HEK293 (cell line): ENCODE measurements around the gene DUSP10.

Source experiments
- BCL11B ChIP-seq: fragments of 450-650 bp; formaldehyde crosslinking; IDR thresholded peaks from 2 replicates; pipeline ENCODE4 v1.5.1; 2016; ENCODE audit warnings: low read depth, missing biosample characterization, missing genetic modification characterization
- GLI2 ChIP-seq: fragments of 450-650 bp; formaldehyde crosslinking; IDR thresholded peaks from 2 replicates; pipeline ENCODE4; 2017; ENCODE audit warnings: missing biosample characterization, missing genetic modification characterization, low read depth, borderline replicate concordance
- GLIS2 ChIP-seq: fragments of 450-650 bp; formaldehyde crosslinking; IDR thresholded peaks from 2 replicates; pipeline ENCODE4 v1.5.1; 2016; ENCODE audit warnings: missing biosample characterization, missing genetic modification characterization
- KLF1 ChIP-seq: fragments of 450-650 bp; formaldehyde crosslinking; IDR thresholded peaks from 2 replicates; pipeline ENCODE4 v1.5.1; 2016; ENCODE audit warnings: missing biosample characterization, missing genetic modification characterization
- KLF10 ChIP-seq: fragments of 450-650 bp; IDR thresholded peaks from 2 replicates; pipeline ENCODE4 v1.5.1; 2018; ENCODE audit warnings: missing biosample characterization, mild to moderate bottlenecking, missing genetic modification characterization
- KLF16 ChIP-seq: fragments of 450-650 bp; formaldehyde crosslinking; IDR thresholded peaks from 2 replicates; pipeline ENCODE4 v1.5.1; 2017; ENCODE audit warnings: missing biosample characterization, missing genetic modification characterization
- SCRT1 ChIP-seq: fragments of 450-650 bp; formaldehyde crosslinking; IDR thresholded peaks from 2 replicates; pipeline ENCODE4 v1.5.1; 2016; ENCODE audit warnings: missing biosample characterization, missing genetic modification characterization, borderline replicate concordance
- SP2 ChIP-seq: fragments of 450-650 bp; formaldehyde crosslinking; IDR thresholded peaks from 2 replicates; pipeline ENCODE4 v1.5.1; 2016; ENCODE audit warnings: missing biosample characterization, missing genetic modification characterization
- ZBTB1 ChIP-seq: fragments of 450-650 bp; formaldehyde crosslinking; IDR thresholded peaks from 2 replicates; pipeline ENCODE4 v1.5.1; 2016; ENCODE audit warnings: missing biosample characterization, missing genetic modification characterization
- ZNF10 ChIP-seq: fragments of 450-650 bp; formaldehyde crosslinking; IDR thresholded peaks from 2 replicates; pipeline ENCODE4 v1.5.1; 2017; ENCODE audit warnings: missing biosample characterization, missing genetic modification characterization
- ZNF121 ChIP-seq: fragments of 450-650 bp; formaldehyde crosslinking; IDR thresholded peaks from 2 replicates; pipeline ENCODE4 v1.5.1; 2016; ENCODE audit warnings: missing biosample characterization, missing genetic modification characterization
- ZNF138 ChIP-seq: fragments of 450-650 bp; formaldehyde crosslinking; IDR thresholded peaks from 2 replicates; pipeline ENCODE4 v1.5.1; 2016; ENCODE audit warnings: missing biosample characterization, missing genetic modification characterization, borderline replicate concordance
- ZNF16 ChIP-seq: fragments of 450-650 bp; formaldehyde crosslinking; IDR thresholded peaks from 2 replicates; pipeline ENCODE4 v1.5.1; 2016; ENCODE audit warnings: low read depth, missing biosample characterization, missing genetic modification characterization
- ZNF48 ChIP-seq: fragments of 450-650 bp; formaldehyde crosslinking; IDR thresholded peaks from 2 replicates; pipeline ENCODE4 v1.5.1; 2016; ENCODE audit warnings: missing biosample characterization, missing genetic modification characterization
- ZNF530 ChIP-seq: fragments of 450-650 bp; formaldehyde crosslinking; IDR thresholded peaks from 2 replicates; pipeline ENCODE4 v1.5.1; 2016; ENCODE audit warnings: low read depth, missing biosample characterization, missing genetic modification characterization
- ZNF585B ChIP-seq: fragments of 450-650 bp; formaldehyde crosslinking; IDR thresholded peaks from 2 replicates; pipeline ENCODE4 v1.5.1; 2016; ENCODE audit warnings: missing biosample characterization, missing genetic modification characterization
- ZNF701 ChIP-seq: fragments of 450-650 bp; formaldehyde crosslinking; IDR thresholded peaks from 2 replicates; pipeline ENCODE4 v1.5.1; 2016; ENCODE audit warnings: missing biosample characterization, missing genetic modification characterization
- ZNF76 ChIP-seq: fragments of 450-650 bp; formaldehyde crosslinking; IDR thresholded peaks from 2 replicates; pipeline ENCODE4; 2016; ENCODE audit warnings: low read depth, missing biosample characterization, missing genetic modification characterization, borderline replicate concordance
- ZNF768 ChIP-seq: fragments of 450-650 bp; formaldehyde crosslinking; IDR thresholded peaks from 2 replicates; pipeline ENCODE4 v1.5.1; 2018; ENCODE audit warnings: missing biosample characterization, mild to moderate bottlenecking, missing genetic modification characterization
- TF ChIP-seq, protein P1 (sequence below): fragments of 450-650 bp; formaldehyde crosslinking; IDR thresholded peaks from 2 replicates; pipeline ENCODE4 v1.5.1; 2016; ENCODE audit warnings: missing biosample characterization, missing genetic modification characterization
- TF ChIP-seq, protein P2 (sequence below): fragments of 450-650 bp; formaldehyde crosslinking; IDR thresholded peaks from 2 replicates; pipeline ENCODE4 v1.5.1; 2017; ENCODE audit warnings: missing biosample characterization, missing genetic modification characterization
- TF ChIP-seq, protein P3 (sequence below): fragments of 450-650 bp; formaldehyde crosslinking; IDR thresholded peaks from 2 replicates; pipeline ENCODE4 v1.5.1; 2016; ENCODE audit warnings: missing biosample characterization, missing genetic modification characterization
- TF ChIP-seq, protein P4 (sequence below): fragments of 450-650 bp; formaldehyde crosslinking; IDR thresholded peaks from 2 replicates; pipeline ENCODE4 v1.5.1; 2016; ENCODE audit warnings: missing biosample characterization, missing genetic modification characterization
- TF ChIP-seq, protein P5 (sequence below): fragments of 450-650 bp; IDR thresholded peaks from 2 replicates; pipeline ENCODE4 v1.5.1; 2018; ENCODE audit warnings: missing biosample characterization, missing genetic modification characterization
- TF ChIP-seq, protein P6 (sequence below): fragments of 450-650 bp; formaldehyde crosslinking; IDR thresholded peaks from 2 replicates; pipeline ENCODE4 v1.5.1; 2017; ENCODE audit warnings: missing biosample characterization, missing genetic modification characterization

DUSP10 gene

DNA sequence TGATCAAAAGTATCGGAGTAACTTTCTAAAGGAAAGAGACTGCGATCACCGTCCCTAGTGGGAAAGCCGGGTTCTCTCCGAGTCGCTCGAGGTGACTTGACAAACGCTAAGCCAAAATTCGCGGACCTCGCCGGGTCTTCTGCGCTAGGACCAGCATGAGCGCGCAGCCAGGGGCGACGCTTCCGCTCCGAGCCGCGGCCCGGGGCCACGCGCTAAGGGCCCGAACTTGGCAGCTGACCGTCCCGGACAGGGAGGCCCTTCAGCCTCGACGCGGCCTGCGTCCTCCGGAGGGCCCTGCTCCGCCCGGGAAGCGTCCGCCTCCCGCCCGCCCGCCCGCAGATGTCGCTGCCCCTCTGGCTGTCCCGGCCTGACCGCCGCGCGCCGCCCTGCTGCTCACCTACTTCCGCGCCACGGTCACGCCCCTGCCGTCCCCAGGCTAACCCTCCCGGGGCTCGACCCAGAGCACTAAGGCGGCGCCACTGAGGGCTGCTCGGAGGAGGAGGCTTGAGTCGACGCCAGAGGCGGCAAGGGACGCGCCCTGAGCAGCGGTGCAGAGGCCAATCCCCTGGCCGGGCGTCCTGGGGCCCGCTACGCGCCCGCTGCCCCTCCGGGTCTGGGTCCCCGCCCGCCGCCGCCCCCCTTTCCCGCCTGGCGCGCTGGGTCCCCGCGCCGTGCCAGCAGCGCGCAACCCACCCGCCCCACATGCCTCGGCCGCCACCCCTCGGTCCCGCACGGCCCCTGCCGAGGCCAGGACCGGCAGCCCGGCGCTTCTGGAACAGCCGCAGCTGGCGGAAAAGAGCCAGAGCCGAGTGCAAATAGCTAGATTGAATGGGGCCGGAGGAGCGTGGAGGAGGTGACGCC is 896 bp upstream of the DUSP10 start (continued):
- TF ChIP-seq ZNF10 (tag by site-specific recombination), result no peak
- TF ChIP-seq, protein P1, sequence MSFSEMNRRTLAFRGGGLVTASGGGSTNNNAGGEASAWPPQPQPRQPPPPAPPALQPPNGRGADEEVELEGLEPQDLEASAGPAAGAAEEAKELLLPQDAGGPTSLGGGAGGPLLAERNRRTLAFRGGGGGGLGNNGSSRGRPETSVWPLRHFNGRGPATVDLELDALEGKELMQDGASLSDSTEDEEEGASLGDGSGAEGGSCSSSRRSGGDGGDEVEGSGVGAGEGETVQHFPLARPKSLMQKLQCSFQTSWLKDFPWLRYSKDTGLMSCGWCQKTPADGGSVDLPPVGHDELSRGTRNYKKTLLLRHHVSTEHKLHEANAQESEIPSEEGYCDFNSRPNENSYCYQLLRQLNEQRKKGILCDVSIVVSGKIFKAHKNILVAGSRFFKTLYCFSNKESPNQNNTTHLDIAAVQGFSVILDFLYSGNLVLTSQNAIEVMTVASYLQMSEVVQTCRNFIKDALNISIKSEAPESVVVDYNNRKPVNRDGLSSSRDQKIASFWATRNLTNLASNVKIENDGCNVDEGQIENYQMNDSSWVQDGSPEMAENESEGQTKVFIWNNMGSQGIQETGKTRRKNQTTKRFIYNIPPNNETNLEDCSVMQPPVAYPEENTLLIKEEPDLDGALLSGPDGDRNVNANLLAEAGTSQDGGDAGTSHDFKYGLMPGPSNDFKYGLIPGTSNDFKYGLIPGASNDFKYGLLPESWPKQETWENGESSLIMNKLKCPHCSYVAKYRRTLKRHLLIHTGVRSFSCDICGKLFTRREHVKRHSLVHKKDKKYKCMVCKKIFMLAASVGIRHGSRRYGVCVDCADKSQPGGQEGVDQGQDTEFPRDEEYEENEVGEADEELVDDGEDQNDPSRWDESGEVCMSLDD, result no peak
- TF ChIP-seq, protein P2, sequence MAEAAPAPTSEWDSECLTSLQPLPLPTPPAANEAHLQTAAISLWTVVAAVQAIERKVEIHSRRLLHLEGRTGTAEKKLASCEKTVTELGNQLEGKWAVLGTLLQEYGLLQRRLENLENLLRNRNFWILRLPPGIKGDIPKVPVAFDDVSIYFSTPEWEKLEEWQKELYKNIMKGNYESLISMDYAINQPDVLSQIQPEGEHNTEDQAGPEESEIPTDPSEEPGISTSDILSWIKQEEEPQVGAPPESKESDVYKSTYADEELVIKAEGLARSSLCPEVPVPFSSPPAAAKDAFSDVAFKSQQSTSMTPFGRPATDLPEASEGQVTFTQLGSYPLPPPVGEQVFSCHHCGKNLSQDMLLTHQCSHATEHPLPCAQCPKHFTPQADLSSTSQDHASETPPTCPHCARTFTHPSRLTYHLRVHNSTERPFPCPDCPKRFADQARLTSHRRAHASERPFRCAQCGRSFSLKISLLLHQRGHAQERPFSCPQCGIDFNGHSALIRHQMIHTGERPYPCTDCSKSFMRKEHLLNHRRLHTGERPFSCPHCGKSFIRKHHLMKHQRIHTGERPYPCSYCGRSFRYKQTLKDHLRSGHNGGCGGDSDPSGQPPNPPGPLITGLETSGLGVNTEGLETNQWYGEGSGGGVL (tag by site-specific recombination), result no peak
- TF ChIP-seq ZNF121, result 0 out of 2 replicates have a peak, but pooled peaks have one; percentile 10
- TF ChIP-seq ZNF530, result no peak
- TF ChIP-seq KLF1, result peak; percentile 71
- TF ChIP-seq BCL11B (tag by site-specific recombination), result no peak
- TF ChIP-seq ZNF48, result no peak
- TF ChIP-seq GLI2 (tag by site-specific recombination), result no peak
- TF ChIP-seq ZNF585B, result no peak
- TF ChIP-seq, protein P3, sequence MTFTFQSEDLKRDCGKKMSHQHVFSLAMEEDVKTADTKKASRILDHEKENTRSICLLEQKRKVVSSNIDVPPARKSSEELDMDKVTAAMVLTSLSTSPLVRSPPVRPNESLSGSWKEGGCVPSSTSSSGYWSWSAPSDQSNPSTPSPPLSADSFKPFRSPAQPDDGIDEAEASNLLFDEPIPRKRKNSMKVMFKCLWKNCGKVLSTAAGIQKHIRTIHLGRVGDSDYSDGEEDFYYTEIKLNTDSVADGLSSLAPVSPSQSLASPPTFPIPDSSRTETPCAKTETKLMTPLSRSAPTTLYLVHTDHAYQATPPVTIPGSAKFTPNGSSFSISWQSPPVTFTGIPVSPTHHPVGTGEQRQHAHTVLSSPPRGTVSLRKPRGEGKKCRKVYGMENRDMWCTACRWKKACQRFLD, result no peak
- TF ChIP-seq ZNF701, result no peak
- no peak for TF ChIP-seq SCRT1 (tag by site-specific recombination)
- TF ChIP-seq, protein P4, sequence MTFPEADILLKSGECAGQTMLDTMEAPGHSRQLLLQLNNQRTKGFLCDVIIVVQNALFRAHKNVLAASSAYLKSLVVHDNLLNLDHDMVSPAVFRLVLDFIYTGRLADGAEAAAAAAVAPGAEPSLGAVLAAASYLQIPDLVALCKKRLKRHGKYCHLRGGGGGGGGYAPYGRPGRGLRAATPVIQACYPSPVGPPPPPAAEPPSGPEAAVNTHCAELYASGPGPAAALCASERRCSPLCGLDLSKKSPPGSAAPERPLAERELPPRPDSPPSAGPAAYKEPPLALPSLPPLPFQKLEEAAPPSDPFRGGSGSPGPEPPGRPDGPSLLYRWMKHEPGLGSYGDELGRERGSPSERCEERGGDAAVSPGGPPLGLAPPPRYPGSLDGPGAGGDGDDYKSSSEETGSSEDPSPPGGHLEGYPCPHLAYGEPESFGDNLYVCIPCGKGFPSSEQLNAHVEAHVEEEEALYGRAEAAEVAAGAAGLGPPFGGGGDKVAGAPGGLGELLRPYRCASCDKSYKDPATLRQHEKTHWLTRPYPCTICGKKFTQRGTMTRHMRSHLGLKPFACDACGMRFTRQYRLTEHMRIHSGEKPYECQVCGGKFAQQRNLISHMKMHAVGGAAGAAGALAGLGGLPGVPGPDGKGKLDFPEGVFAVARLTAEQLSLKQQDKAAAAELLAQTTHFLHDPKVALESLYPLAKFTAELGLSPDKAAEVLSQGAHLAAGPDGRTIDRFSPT (tag by site-specific recombination), result no peak; the same call in 1 of the 2 replicates
- no peak for TF ChIP-seq ZNF138 (tag by site-specific recombination)
- TF ChIP-seq ZNF16 (tag by site-specific recombination), result no peak
- TF ChIP-seq, protein P5, sequence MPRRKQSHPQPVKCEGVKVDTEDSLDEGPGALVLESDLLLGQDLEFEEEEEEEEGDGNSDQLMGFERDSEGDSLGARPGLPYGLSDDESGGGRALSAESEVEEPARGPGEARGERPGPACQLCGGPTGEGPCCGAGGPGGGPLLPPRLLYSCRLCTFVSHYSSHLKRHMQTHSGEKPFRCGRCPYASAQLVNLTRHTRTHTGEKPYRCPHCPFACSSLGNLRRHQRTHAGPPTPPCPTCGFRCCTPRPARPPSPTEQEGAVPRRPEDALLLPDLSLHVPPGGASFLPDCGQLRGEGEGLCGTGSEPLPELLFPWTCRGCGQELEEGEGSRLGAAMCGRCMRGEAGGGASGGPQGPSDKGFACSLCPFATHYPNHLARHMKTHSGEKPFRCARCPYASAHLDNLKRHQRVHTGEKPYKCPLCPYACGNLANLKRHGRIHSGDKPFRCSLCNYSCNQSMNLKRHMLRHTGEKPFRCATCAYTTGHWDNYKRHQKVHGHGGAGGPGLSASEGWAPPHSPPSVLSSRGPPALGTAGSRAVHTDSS (tag by site-specific recombination), result no peak
- TF ChIP-seq ZBTB1 (tag by site-specific recombination), result no peak
- TF ChIP-seq KLF10 (tag by site-specific recombination), result no peak
- TF ChIP-seq GLIS2 (tag by site-specific recombination), result peak; percentile 74
- TF ChIP-seq KLF16 (tag by site-specific recombination), result no peak
- TF ChIP-seq ZNF768 (tag by site-specific recombination), result no peak
- TF ChIP-seq, protein P6, sequence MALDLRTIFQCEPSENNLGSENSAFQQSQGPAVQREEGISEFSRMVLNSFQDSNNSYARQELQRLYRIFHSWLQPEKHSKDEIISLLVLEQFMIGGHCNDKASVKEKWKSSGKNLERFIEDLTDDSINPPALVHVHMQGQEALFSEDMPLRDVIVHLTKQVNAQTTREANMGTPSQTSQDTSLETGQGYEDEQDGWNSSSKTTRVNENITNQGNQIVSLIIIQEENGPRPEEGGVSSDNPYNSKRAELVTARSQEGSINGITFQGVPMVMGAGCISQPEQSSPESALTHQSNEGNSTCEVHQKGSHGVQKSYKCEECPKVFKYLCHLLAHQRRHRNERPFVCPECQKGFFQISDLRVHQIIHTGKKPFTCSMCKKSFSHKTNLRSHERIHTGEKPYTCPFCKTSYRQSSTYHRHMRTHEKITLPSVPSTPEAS (tag by site-specific recombination), result no peak; the same call in 1 of the 2 replicates
- no peak for TF ChIP-seq ZNF76 (tag by site-specific recombination)
- peak; percentile 73 for TF ChIP-seq SP2 (tag by site-specific recombination)
